ENCODE results near the gene EIF4EBP2.

DNA sequence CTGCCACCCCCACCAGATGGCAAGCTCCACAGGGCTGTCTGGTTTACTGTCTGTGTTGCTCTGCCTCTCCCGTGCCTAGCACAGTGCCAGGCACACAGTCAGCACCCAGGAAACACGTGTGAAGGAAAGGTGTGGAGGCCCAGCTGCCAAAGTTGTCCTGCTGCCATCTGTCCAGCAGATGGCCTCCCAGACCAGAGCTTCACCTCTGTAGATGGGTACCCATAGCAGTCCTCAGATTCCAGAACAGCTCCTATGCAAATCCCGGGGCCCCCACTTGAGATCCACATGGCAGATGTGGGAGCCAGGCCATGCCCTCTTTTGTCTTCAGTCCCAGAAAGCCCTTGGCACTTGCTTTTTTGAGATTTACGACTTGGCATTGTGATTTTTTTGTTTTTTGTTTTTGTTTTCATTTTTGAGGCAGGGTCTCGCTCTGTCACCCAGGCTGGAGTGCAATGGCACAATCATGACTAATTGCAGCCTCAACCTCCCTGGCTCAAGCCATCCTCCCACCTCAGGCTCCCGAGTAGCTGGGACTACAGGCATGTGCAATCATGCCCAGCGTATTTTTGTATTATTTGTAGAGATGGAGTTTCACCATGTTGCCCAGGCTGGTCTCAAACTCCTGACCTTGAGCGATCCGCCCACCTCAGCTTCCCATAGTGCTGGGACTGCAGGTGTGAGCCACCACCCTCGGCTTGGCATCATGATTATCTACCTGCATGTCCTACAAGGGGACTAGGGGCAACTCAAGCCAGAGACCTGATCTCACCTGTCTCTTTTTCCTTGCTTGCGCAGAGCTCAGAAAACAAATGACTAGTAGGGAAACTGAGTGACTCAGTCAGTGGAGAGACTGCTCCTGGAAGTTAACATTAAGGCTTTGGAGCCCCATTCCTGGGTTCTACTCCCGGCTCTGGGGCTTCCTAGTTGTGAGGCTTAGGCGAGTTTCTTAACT lies 57.7 kb downstream of the EIF4EBP2 start:
- TF ChIP-seq, protein P1, sequence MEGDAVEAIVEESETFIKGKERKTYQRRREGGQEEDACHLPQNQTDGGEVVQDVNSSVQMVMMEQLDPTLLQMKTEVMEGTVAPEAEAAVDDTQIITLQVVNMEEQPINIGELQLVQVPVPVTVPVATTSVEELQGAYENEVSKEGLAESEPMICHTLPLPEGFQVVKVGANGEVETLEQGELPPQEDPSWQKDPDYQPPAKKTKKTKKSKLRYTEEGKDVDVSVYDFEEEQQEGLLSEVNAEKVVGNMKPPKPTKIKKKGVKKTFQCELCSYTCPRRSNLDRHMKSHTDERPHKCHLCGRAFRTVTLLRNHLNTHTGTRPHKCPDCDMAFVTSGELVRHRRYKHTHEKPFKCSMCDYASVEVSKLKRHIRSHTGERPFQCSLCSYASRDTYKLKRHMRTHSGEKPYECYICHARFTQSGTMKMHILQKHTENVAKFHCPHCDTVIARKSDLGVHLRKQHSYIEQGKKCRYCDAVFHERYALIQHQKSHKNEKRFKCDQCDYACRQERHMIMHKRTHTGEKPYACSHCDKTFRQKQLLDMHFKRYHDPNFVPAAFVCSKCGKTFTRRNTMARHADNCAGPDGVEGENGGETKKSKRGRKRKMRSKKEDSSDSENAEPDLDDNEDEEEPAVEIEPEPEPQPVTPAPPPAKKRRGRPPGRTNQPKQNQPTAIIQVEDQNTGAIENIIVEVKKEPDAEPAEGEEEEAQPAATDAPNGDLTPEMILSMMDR (IDR thresholded peaks at IDR 0.05), result peak; percentile 79
- no peak for TF ChIP-seq NR3C1 (CRISPR knock-in tag; conservative IDR thresholded peaks at IDR 0.05; ENCODE audit: low read depth)
